ENCODE measurements around the gene ANKRD55.
A peak's percentile ranks its signal among the peaks of the same experiment; 100 is the strongest.
"Not testable (repeated sequence)": the region's sequence is repeated elsewhere in the genome, so short reads cannot be mapped to it uniquely, and the experiment has no call there.

ANKRD55 gene

GRCh38 chr5:56251918-56252553, 18.9 kb upstream of the ANKRD55 start:
- no peak for DNase-seq

GRCh38 chr5:56251440-56251839, 18.3 kb upstream of the ANKRD55 start:
- DNase-seq: no peak

- DNase-seq: no peak
These were observed 16.9 kb upstream of the ANKRD55 start for GRCh38 chr5:56250011-56250410.

GRCh38 chr5:56249085-56249484, 16.0 kb upstream of the ANKRD55 start:
- DNase-seq: not testable (repeated sequence)

GRCh38 chr5:56247592-56247991, 14.5 kb upstream of the ANKRD55 start:
- no peak for DNase-seq

GRCh38 chr5:56246769-56247168, 13.6 kb upstream of the ANKRD55 start:
- DNase-seq: no peak

- DNase-seq: no peak
These were observed 12.4 kb upstream of the ANKRD55 start for GRCh38 chr5:56245481-56245880.

- no peak for DNase-seq
These were observed 11.5 kb upstream of the ANKRD55 start for GRCh38 chr5:56244627-56245026.

GRCh38 chr5:56242271-56242670, 9.1 kb upstream of the ANKRD55 start:
- DNase-seq: not testable (repeated sequence)

- no peak for DNase-seq
These were observed 592 bp downstream of the ANKRD55 start for GRCh38 chr5:56232538-56232937.

- DNase-seq: no peak
These were observed 2.6 kb downstream of the ANKRD55 start for GRCh38 chr5:56230576-56230975.

- DNase-seq: no peak
These were observed 4.0 kb downstream of the ANKRD55 start for GRCh38 chr5:56229111-56229510.

- no peak for DNase-seq
These were observed 4.5 kb downstream of the ANKRD55 start for GRCh38 chr5:56228631-56229030.

- DNase-seq: no peak
These were observed 5.4 kb downstream of the ANKRD55 start for GRCh38 chr5:56227691-56228090.

GRCh38 chr5:56223298-56223697, 9.8 kb downstream of the ANKRD55 start:
- DNase-seq: not testable (repeated sequence)

- DNase-seq: peak in 1 of 4 experiments; percentile 2
These were observed 11.5 kb downstream of the ANKRD55 start for GRCh38 chr5:56221601-56222000.

- DNase-seq: no peak
These were observed 17.9 kb downstream of the ANKRD55 start for GRCh38 chr5:56215019-56215830.

- DNase-seq: not testable (repeated sequence)
These were observed 19.1 kb downstream of the ANKRD55 start for GRCh38 chr5:56213886-56214535.

- DNase-seq: no peak
These were observed 20.8 kb downstream of the ANKRD55 start for GRCh38 chr5:56212130-56212879.

GRCh38 chr5:56211298-56211865, 21.7 kb downstream of the ANKRD55 start:
- no peak for DNase-seq

- no peak for DNase-seq
These were observed 24.4 kb downstream of the ANKRD55 start for GRCh38 chr5:56208681-56209080.

GRCh38 chr5:56207537-56207936, 25.6 kb downstream of the ANKRD55 start:
- no peak for DNase-seq

Measured in activated CD4-positive, CD25-positive, alpha-beta regulatory T cell (primary cell).